Neural cell (in vitro differentiated cells): Measurements from ENCODE around the gene NFIX.

ENCODE experiments used
- EZH2 ChIP-seq: fragments of 200-600, 300-800 bp; shearing (Covaris generic), sonication (generic); IDR thresholded peaks from 2 replicates; pipeline ENCODE4 v1.6.1; 2014; ENCODE audit warnings: antibody characterized with exemption, low read length, borderline replicate concordance, mild to moderate bottlenecking; ENCODE audit not compliant: insufficient read depth, poor library complexity, severe bottlenecking
- MXI1 ChIP-seq: fragments of 450-650 bp; conservative IDR thresholded peaks from 2 replicates; pipeline ENCODE4 v1.6.1; 2014; ENCODE audit warnings: antibody characterized with exemption, mild to moderate bottlenecking; ENCODE audit not compliant: poor library complexity, severe bottlenecking
- RAD21 ChIP-seq: fragments of 450-650 bp; conservative IDR thresholded peaks from 2 replicates; pipeline ENCODE4 v1.6.1; 2014; ENCODE audit warnings: antibody characterized with exemption, mild to moderate bottlenecking, moderate library complexity
- TAF1 ChIP-seq: IDR thresholded peaks from 2 replicates; pipeline ENCODE4 v1.6.1; 2012; ENCODE audit warnings: low read depth
- TF ChIP-seq, protein P1 (sequence below): fragments of 450-650 bp; IDR thresholded peaks from 2 replicates; pipeline ENCODE4 v1.5.1; 2014; ENCODE audit warnings: antibody characterized with exemption, mild to moderate bottlenecking, moderate library complexity; ENCODE audit not compliant: poor library complexity, severe bottlenecking

DNA sequence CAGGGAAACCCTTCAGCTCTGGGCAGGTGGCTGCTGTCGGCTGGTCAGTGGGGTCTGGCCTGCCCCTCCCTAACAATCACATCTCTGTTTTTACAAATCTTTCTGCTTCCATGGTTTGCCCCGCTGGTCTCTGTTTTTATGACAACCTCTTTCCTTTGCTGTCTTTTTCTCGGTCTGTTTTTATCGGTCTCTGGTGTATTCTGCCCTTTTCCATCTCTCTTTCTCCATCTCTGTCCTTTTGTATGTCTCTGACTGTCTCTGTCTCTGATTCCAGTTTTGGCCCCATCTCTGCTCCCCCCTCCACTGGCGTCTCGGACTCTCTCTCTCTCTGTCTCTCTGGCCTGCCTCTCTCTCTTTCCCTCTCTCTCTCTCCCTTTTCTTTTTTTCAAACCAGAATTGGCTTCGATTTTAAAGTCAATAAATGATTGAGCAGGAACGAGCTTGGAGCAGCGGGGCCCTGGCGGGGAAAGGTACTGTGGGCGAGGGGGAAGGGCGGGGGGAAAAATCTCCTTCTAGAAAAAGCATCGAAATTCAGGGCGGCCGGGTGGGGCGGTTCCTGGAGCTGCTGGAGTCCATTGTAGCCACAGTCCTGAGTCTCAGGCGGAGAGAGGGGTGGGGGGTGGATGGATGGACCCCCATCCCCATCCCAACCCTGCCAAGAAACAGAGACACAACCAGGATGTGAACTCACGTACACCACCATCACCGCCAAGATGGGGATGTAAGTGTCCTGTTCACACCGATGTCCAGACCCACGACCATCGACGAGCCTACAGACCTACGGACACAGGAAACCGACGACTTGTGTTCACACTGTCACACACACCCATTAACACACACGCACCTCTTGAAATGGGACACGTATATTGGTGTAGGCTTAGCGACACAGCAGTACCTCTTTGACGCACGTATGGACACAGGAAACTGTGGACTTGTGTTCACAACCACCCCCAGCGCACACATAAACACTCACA lies 3.0 kb downstream of the NFIX start:
- TF ChIP-seq, protein P1, sequence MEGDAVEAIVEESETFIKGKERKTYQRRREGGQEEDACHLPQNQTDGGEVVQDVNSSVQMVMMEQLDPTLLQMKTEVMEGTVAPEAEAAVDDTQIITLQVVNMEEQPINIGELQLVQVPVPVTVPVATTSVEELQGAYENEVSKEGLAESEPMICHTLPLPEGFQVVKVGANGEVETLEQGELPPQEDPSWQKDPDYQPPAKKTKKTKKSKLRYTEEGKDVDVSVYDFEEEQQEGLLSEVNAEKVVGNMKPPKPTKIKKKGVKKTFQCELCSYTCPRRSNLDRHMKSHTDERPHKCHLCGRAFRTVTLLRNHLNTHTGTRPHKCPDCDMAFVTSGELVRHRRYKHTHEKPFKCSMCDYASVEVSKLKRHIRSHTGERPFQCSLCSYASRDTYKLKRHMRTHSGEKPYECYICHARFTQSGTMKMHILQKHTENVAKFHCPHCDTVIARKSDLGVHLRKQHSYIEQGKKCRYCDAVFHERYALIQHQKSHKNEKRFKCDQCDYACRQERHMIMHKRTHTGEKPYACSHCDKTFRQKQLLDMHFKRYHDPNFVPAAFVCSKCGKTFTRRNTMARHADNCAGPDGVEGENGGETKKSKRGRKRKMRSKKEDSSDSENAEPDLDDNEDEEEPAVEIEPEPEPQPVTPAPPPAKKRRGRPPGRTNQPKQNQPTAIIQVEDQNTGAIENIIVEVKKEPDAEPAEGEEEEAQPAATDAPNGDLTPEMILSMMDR: no peak
- no peak for TF ChIP-seq EZH2
- no peak for TF ChIP-seq RAD21
- no peak for TF ChIP-seq TAF1
- TF ChIP-seq MXI1: no peak
